IMR-90 (cell line): Measurements from ENCODE around the gene MTA1. TPM values are rescaled to one million over a fixed set of nuclear protein-coding genes. Genes with fewer than 3 reads are reported as not detected.
A peak's percentile ranks its signal among the peaks of the same experiment; 100 is the strongest.

Source experiments
- ATAC-seq: fragments of 200-7000 bp; cut with Tn5 transposase; 2 replicates; pipeline ENCODE4 v1.9.1; 2020; ENCODE audit warnings: low read depth, mild to moderate bottlenecking, moderate library complexity
- BruUV-seq: library from RNA; stranded (reverse); fragments of 400-500 nt; replicated peaks from 2 replicates; lab custom pipeline; 2021; lab: Mats Ljungman, UMichigan
- CTCF ChIA-PET: fragments of 300-600 bp; formaldehyde crosslinking; extraction: SDS; loops from one replicate; lab custom pipeline; 2021; ENCODE audit warnings: antibody characterized with exemption; lab: Yijun Ruan, JAX
- POLR2A ChIA-PET: fragments of 300-600 bp; sonication (Branson Sonifier 250); formaldehyde crosslinking; loops from one replicate; lab custom pipeline; 2022; ENCODE audit warnings: antibody characterized with exemption; ENCODE audit not compliant: unreplicated experiment; lab: Charles Lee
- DNase-seq: peaks from one replicate; pipeline ENCODE4 v3.0.0; 2013
- H2AFZ ChIP-seq: replicated peaks from 2 replicates; pipeline ENCODE3; 2013; ENCODE audit warnings: low read length, mild to moderate bottlenecking; ENCODE audit not compliant: poor library complexity
- H2AK5ac ChIP-seq: 2 replicates; pipeline ENCODE4 v1.6.1; 2013; ENCODE audit warnings: low read depth, low read length, inconsistent platforms
- H2AK9ac ChIP-seq: replicated peaks from 2 replicates; pipeline ENCODE3; 2013; ENCODE audit warnings: mild to moderate bottlenecking, low read depth, low read length, moderate library complexity; ENCODE audit not compliant: poor library complexity
- H2BK120ac ChIP-seq: 2 replicates; pipeline ENCODE4 v1.6.1; 2013; ENCODE audit warnings: low read depth, low read length, inconsistent platforms
- H2BK15ac ChIP-seq: 3 replicates; pipeline ENCODE4 v1.6.1; 2013; ENCODE audit warnings: low read depth, low read length, inconsistent platforms
- H2BK20ac ChIP-seq: 2 replicates; pipeline ENCODE4 v1.6.1; 2013; ENCODE audit warnings: low read depth, mild to moderate bottlenecking, inconsistent platforms, low read length, moderate library complexity
- H2BK5ac ChIP-seq: 2 replicates; pipeline ENCODE4 v1.6.1; 2013; ENCODE audit warnings: mild to moderate bottlenecking, low read depth, low read length, inconsistent platforms; ENCODE audit not compliant: poor library complexity, severe bottlenecking
- H3K14ac ChIP-seq: replicated peaks from 2 replicates; pipeline ENCODE4 v1.6.1; 2013; ENCODE audit warnings: low read depth, low read length, inconsistent platforms
- H3K18ac ChIP-seq: 2 replicates; pipeline ENCODE4 v1.6.1; 2013; ENCODE audit warnings: low read depth, low read length, control low read depth
- H3K23ac ChIP-seq: 2 replicates; pipeline ENCODE4 v1.6.1; 2013; ENCODE audit warnings: low read depth, low read length, inconsistent platforms
- H3K27ac ChIP-seq: 2 replicates; pipeline ENCODE4 v1.5.1; 2013; ENCODE audit warnings: mild to moderate bottlenecking, control low read depth, low read length; ENCODE audit not compliant: insufficient read depth
- H3K27me3 ChIP-seq: 2 replicates; pipeline ENCODE4 v1.6.1; 2013; ENCODE audit warnings: low read length; ENCODE audit not compliant: control insufficient read depth, insufficient read depth
- H3K36me3 ChIP-seq: 2 replicates; pipeline ENCODE4 v1.6.1; 2013; ENCODE audit warnings: low read length, mixed read lengths; ENCODE audit not compliant: control insufficient read depth, insufficient read depth
- H3K4ac ChIP-seq: 2 replicates; pipeline ENCODE4 v1.6.1; 2013; ENCODE audit warnings: low read depth, low read length, inconsistent platforms
- H3K4me1 ChIP-seq: 2 replicates; pipeline ENCODE4 v1.6.1; 2013; ENCODE audit warnings: low read length, mixed read lengths; ENCODE audit not compliant: control insufficient read depth, insufficient read depth
- H3K4me2 ChIP-seq: 2 replicates; pipeline ENCODE4 v1.6.1; 2013; ENCODE audit warnings: low read depth, mild to moderate bottlenecking, control low read depth, low read length, moderate library complexity
- H3K4me3 ChIP-seq: 2 replicates; pipeline ENCODE4 v1.5.1; 2013; ENCODE audit warnings: low read depth, mild to moderate bottlenecking, control low read depth, low read length, moderate library complexity; ENCODE audit not compliant: insufficient read depth
- H3K56ac ChIP-seq: 2 replicates; pipeline ENCODE4 v1.6.1; 2013; ENCODE audit warnings: low read length, inconsistent platforms; ENCODE audit not compliant: insufficient read depth; ENCODE audit errors: extremely low read depth
- H3K79me1 ChIP-seq, 2 experiments: 2 replicates each; pipeline ENCODE4 v1.6.1; 2013; ENCODE audit warnings: low read length in 2 of 2, inconsistent platforms in 1 of 2, low read depth in 1 of 2
- H3K9ac ChIP-seq: 2 replicates; pipeline ENCODE4 v1.6.1; 2013; ENCODE audit warnings: low read depth, low read length, control low read depth
- H3K9me1 ChIP-seq: 2 replicates; pipeline ENCODE4 v1.6.1; 2013; ENCODE audit warnings: low read length, inconsistent platforms; ENCODE audit not compliant: insufficient read depth
- H3K9me3 ChIP-seq: 2 replicates; pipeline ENCODE4 v1.6.1; 2013; ENCODE audit warnings: low read length; ENCODE audit not compliant: control insufficient read depth, insufficient read depth
- H4K20me1 ChIP-seq: 2 replicates; pipeline ENCODE4 v1.6.1; 2013; ENCODE audit warnings: low read length, inconsistent platforms; ENCODE audit not compliant: insufficient read depth
- H4K5ac ChIP-seq: 2 replicates; pipeline ENCODE4 v1.6.1; 2013; ENCODE audit warnings: mild to moderate bottlenecking, low read depth, low read length, control low read depth
- H4K8ac ChIP-seq, 2 experiments: 2 replicates each; pipeline ENCODE4 v1.6.1; 2013; ENCODE audit warnings: low read depth in 2 of 2, low read length in 2 of 2, control low read depth in 1 of 2, inconsistent platforms in 1 of 2
- H4K91ac ChIP-seq: 2 replicates; pipeline ENCODE4 v1.6.1; 2013; ENCODE audit warnings: low read depth, low read length, inconsistent platforms; ENCODE audit not compliant: insufficient read depth
- BHLHE40 ChIP-seq: fragments of 150-350 bp; IDR thresholded peaks from 2 replicates; pipeline ENCODE4 v1.6.1; 2016; ENCODE audit warnings: mild to moderate bottlenecking, low read depth, low read length
- CEBPB ChIP-seq: IDR thresholded peaks from 2 replicates; pipeline ENCODE4 v1.6.1; 2012; ENCODE audit warnings: low read depth, low read length, improper control_type of control experiment
- CHD1 ChIP-seq: IDR thresholded peaks from 2 replicates; pipeline ENCODE4 v1.6.1; 2012; ENCODE audit warnings: low read depth, low read length, improper control_type of control experiment
- FOS ChIP-seq: fragments of 150-350 bp; IDR thresholded peaks from 2 replicates; pipeline ENCODE4 v1.6.1; 2016; ENCODE audit warnings: low read depth, low read length
- MAFK ChIP-seq: IDR thresholded peaks from 2 replicates; pipeline ENCODE4 v1.6.1; 2012; ENCODE audit warnings: low read depth, low read length, improper control_type of control experiment
- MAZ ChIP-seq: IDR thresholded peaks from 2 replicates; pipeline ENCODE4 v1.6.1; 2012; ENCODE audit warnings: low read depth, mild to moderate bottlenecking, low read length, improper control_type of control experiment, moderate library complexity, borderline replicate concordance
- MXI1 ChIP-seq: IDR thresholded peaks from 2 replicates; pipeline ENCODE4 v1.6.1; 2012; ENCODE audit warnings: low read depth, mild to moderate bottlenecking, low read length, moderate library complexity, borderline replicate concordance
- NFE2L2 ChIP-seq: fragments of 150-350 bp; IDR thresholded peaks from 2 replicates; pipeline ENCODE4 v1.6.1; 2016; ENCODE audit warnings: low read depth, mild to moderate bottlenecking, low read length
- POLR2A ChIP-seq: IDR thresholded peaks from 2 replicates; pipeline ENCODE4 v1.6.1; 2012; ENCODE audit warnings: mild to moderate bottlenecking, low read depth, low read length
- RAD21 ChIP-seq: IDR thresholded peaks from 2 replicates; pipeline ENCODE4 v1.6.1; 2012; ENCODE audit warnings: low read length, improper control_type of control experiment
- RCOR1 ChIP-seq: IDR thresholded peaks from 2 replicates; pipeline ENCODE4 v1.6.1; 2012; ENCODE audit warnings: mild to moderate bottlenecking, low read length, improper control_type of control experiment; ENCODE audit not compliant: insufficient replicate concordance
- RFX5 ChIP-seq: IDR thresholded peaks from 2 replicates; pipeline ENCODE4 v1.8.0; 2012; ENCODE audit warnings: low read depth, mild to moderate bottlenecking, low read length, moderate library complexity
- SMC3 ChIP-seq: fragments of 150-350 bp; IDR thresholded peaks from 2 replicates; pipeline ENCODE4 v1.6.1; 2016; ENCODE audit warnings: low read depth, mild to moderate bottlenecking, antibody characterized with exemption, low read length, moderate library complexity
- WGBS, 2 experiments: methylation state at CpG; one replicate each; pipeline versions ENCODE4 v1.1.5 to v1.1.7; 2013; ENCODE audit warnings: missing lambda C conversion rate in 2 of 2; ENCODE audit not compliant: insufficient read length in 1 of 2; ENCODE audit errors: extremely low coverage in 2 of 2; 5-methylcytosine and 5-hydroxymethylcytosine counted together
- dilution Hi-C: fragments of 300-500 bp; cut with HindIII; formaldehyde crosslinking; loops from one replicate; pipeline ENCODE4 v1.14.3; 2018; ENCODE audit warnings: low sequenced_read_pairs; ENCODE audit not compliant: unreplicated experiment
- in situ Hi-C: fragments of 300-500 bp; cut with MboI; formaldehyde crosslinking; loops from 3 replicates; pipeline ENCODE4 v1.14.3; 2019; ENCODE audit warnings: low sequenced_read_pairs, inconsistent platforms, mixed read lengths
- intact Hi-C: fragments of 100-400 bp; cut with micrococcal nuclease; formaldehyde crosslinking; loops from 2 replicates; pipeline ENCODE4 v1.10.0; 2022
- polyA plus RNA-seq, 3 experiments: library from polyadenylated mRNA; depleted of rRNA; stranded (reverse); fragments of >200 nt; gene quantifications; 2 replicates each; pipeline ENCODE4 v1.2.3, GENCODE V29; 2012; ENCODE audit warnings: low replicate concordance in 1 of 3
- total RNA-seq: library from RNA; depleted of rRNA; stranded (reverse); fragments of >200 nt; gene quantifications from 2 replicates; pipeline ENCODE4 v1.2.3, GENCODE V29; 2012
- TF ChIP-seq, protein P1 (sequence below): fragments of 150-350 bp; IDR thresholded peaks from 2 replicates; pipeline ENCODE4 v1.6.1; 2016; ENCODE audit warnings: low read depth, mild to moderate bottlenecking, low read length, moderate library complexity, borderline replicate concordance
- TF ChIP-seq, protein P2 (sequence below): conservative IDR thresholded peaks from 2 replicates; pipeline ENCODE4 v1.5.1; 2012; ENCODE audit warnings: mild to moderate bottlenecking, low read depth, low read length, improper control_type of control experiment
- TF ChIP-seq, protein P3 (sequence below): fragments of 150-350 bp; IDR thresholded peaks from 2 replicates; pipeline ENCODE4 v1.6.1; 2017; ENCODE audit warnings: mild to moderate bottlenecking, antibody characterized with exemption, low read length, low read depth

MTA1 gene
- total and polyA plus RNA-seq, 2 of the 4 experiments (the other 2 are of a cell fraction), result 21.5 to 61.6 TPM

GRCh38 chr14:105490267-105490571 lies 70.6 kb downstream of the MTA1 start:
- peak overlapping the region in 1 of 2 experiments; percentile 36; a peak in 1 of 4 replicates for H4K8ac ChIP-seq
- in situ Hi-C loops, result no loop called here
- H3K56ac ChIP-seq, result no peak overlapping the region
- H4K91ac ChIP-seq, result no peak overlapping the region
- TF ChIP-seq MAFK, result no peak
- no peak for TF ChIP-seq MXI1
- no peak for TF ChIP-seq FOS
- TF ChIP-seq, protein P1, sequence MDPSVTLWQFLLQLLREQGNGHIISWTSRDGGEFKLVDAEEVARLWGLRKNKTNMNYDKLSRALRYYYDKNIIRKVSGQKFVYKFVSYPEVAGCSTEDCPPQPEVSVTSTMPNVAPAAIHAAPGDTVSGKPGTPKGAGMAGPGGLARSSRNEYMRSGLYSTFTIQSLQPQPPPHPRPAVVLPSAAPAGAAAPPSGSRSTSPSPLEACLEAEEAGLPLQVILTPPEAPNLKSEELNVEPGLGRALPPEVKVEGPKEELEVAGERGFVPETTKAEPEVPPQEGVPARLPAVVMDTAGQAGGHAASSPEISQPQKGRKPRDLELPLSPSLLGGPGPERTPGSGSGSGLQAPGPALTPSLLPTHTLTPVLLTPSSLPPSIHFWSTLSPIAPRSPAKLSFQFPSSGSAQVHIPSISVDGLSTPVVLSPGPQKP, result no peak
- no peak for TF ChIP-seq NFE2L2
- TF ChIP-seq POLR2A, result no peak
- TF ChIP-seq, protein P2, sequence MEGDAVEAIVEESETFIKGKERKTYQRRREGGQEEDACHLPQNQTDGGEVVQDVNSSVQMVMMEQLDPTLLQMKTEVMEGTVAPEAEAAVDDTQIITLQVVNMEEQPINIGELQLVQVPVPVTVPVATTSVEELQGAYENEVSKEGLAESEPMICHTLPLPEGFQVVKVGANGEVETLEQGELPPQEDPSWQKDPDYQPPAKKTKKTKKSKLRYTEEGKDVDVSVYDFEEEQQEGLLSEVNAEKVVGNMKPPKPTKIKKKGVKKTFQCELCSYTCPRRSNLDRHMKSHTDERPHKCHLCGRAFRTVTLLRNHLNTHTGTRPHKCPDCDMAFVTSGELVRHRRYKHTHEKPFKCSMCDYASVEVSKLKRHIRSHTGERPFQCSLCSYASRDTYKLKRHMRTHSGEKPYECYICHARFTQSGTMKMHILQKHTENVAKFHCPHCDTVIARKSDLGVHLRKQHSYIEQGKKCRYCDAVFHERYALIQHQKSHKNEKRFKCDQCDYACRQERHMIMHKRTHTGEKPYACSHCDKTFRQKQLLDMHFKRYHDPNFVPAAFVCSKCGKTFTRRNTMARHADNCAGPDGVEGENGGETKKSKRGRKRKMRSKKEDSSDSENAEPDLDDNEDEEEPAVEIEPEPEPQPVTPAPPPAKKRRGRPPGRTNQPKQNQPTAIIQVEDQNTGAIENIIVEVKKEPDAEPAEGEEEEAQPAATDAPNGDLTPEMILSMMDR, result no peak
- no peak for TF ChIP-seq CHD1
- TF ChIP-seq RAD21, result no peak
- no peak for TF ChIP-seq SMC3
- no peak for TF ChIP-seq RFX5
- no peak for TF ChIP-seq CEBPB
- no peak for TF ChIP-seq MAZ
- TF ChIP-seq, protein P3, sequence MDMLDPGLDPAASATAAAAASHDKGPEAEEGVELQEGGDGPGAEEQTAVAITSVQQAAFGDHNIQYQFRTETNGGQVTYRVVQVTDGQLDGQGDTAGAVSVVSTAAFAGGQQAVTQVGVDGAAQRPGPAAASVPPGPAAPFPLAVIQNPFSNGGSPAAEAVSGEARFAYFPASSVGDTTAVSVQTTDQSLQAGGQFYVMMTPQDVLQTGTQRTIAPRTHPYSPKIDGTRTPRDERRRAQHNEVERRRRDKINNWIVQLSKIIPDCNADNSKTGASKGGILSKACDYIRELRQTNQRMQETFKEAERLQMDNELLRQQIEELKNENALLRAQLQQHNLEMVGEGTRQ, result no peak
- TF ChIP-seq RCOR1, result no peak
- no peak for TF ChIP-seq BHLHE40
- H4K5ac ChIP-seq, result no peak overlapping the region
- H3K14ac ChIP-seq, result no peak overlapping the region
- H3K4ac ChIP-seq, result peak overlapping the region; percentile 7; the same call in 1 of the 2 replicates
- H2AFZ ChIP-seq, result peak overlapping the region; percentile 95
- no peak overlapping the region for H2BK120ac ChIP-seq
- H3K27me3 ChIP-seq, result peaks cover 25% of the 10 kb centered on the region; the same call in 1 of the 2 replicates
- 0 out of 2 replicates have a peak, but pooled peaks cover 6% of the 10 kb centered on the region for H4K20me1 ChIP-seq
- no peaks in the 10 kb centered on the region for H3K9me3 ChIP-seq
- H3K36me3 ChIP-seq, result no peaks in the 10 kb centered on the region
- H3K23ac ChIP-seq, result no peak overlapping the region
- no TSS peak for BruUV-seq
- peaks cover 2% of the 10 kb centered on the region; the same call in 1 of the 2 replicates for H3K4me1 ChIP-seq
- no peak overlapping the region for H3K18ac ChIP-seq
- ATAC-seq (peak; percentile 1), DNase-seq (no peak)
- peak overlapping the region; percentile 13 for H2BK5ac ChIP-seq
- no peak overlapping the region for H2BK20ac ChIP-seq
- intact Hi-C loops, result loop anchor here (1.0 to 5.0 kb wide), 3 partner anchors 8 to 42 kb away; partner anchors contain the start of gene TMEM121
- no CpG with 5 or more reads among the region's 33 CpGs for WGBS, 2 experiments
- H3K4me3 ChIP-seq, result peak overlapping the region; percentile 61
- peaks cover 6% of the 10 kb centered on the region; the same call in 1 of the 2 replicates for H3K9me1 ChIP-seq
- peak overlapping the region; percentile 35; the same call in 1 of the 2 replicates for H3K27ac ChIP-seq
- H2AK5ac ChIP-seq, result no peak overlapping the region
- no peak overlapping the region for H2BK15ac ChIP-seq
- POLR2A ChIA-PET, result interaction anchor here (0.6 kb wide), 1 partner anchor 22 kb away, joined by 3 read pairs; no protein-coding TSS in a partner anchor
- peak overlapping the region; percentile 94 for H2AK9ac ChIP-seq
- dilution Hi-C loops, result no loop called here
- H3K79me1 ChIP-seq, result peaks cover 0 to 5% of the 10 kb centered on the region in 2 experiments; a peak in 1 of 4 replicates
- peak overlapping the region; percentile 37; the same call in 1 of the 2 replicates for H3K9ac ChIP-seq
- CTCF ChIA-PET, result interaction anchor here (0.7 to 2.5 kb wide), 5 partner anchors 9 to 120 kb away, joined by 3 to 32 read pairs (median 4); no protein-coding TSS in a partner anchor
- H3K4me2 ChIP-seq, result peak overlapping the region; percentile 69
